CD8-positive, alpha-beta memory T cell (primary cell): Measurements from ENCODE around the gene STRA8. TPM values are rescaled to one million over a fixed set of nuclear protein-coding genes. Genes with fewer than 3 reads are reported as not detected.

Source experiments
- CTCF ChIA-PET: fragments of 350-600 bp; sonication (Branson Sonifier 250); formaldehyde crosslinking; loops from one replicate; lab custom pipeline; 2021; ENCODE audit warnings: antibody characterized with exemption; lab: Charles Lee
- POLR2A ChIA-PET: fragments of 350-600 bp; sonication (Branson Sonifier 250); formaldehyde crosslinking; loops from one replicate; lab custom pipeline; 2021; ENCODE audit warnings: antibody characterized with exemption; lab: Charles Lee
- DNase-seq, 5 donors: peaks; one replicate each; pipeline versions ENCODE4 v3.0.0 to v3.0.0-alpha.2; 2020 to 2022; ENCODE audit warnings: mixed read lengths in 1 of 5
- H3K27ac ChIP-seq: one replicate; pipeline ENCODE4 v1.7.0; 2013; ENCODE audit warnings: low read depth, mild to moderate bottlenecking, low read length, moderate library complexity
- H3K27me3 ChIP-seq: 2 replicates; pipeline ENCODE4 v1.7.0; 2013; ENCODE audit warnings: low read length, mild to moderate bottlenecking; ENCODE audit not compliant: insufficient read depth, poor library complexity, severe bottlenecking
- H3K36me3 ChIP-seq: 2 replicates; pipeline ENCODE4 v1.7.0; 2013; ENCODE audit warnings: mild to moderate bottlenecking, low read length, moderate library complexity; ENCODE audit not compliant: insufficient read depth
- H3K4me1 ChIP-seq: 2 replicates; pipeline ENCODE4 v1.7.0; 2013; ENCODE audit warnings: mild to moderate bottlenecking, low read length, moderate library complexity; ENCODE audit not compliant: insufficient read depth
- H3K4me3 ChIP-seq: 2 replicates; pipeline ENCODE4 v1.7.0; 2013; ENCODE audit warnings: mild to moderate bottlenecking, low read length
- H3K9me3 ChIP-seq: 2 replicates; pipeline ENCODE4 v1.7.0; 2013; ENCODE audit warnings: mild to moderate bottlenecking, low read length
- H3K27ac Mint-ChIP-seq, 8 donors: one replicate each; pipeline ENCODE4 v1.8.0; 2020 to 2021; ENCODE audit warnings: mixed read lengths in 8 of 8, mild to moderate bottlenecking in 6 of 8, inconsistent platforms in 3 of 8, moderate library complexity in 3 of 8
- H3K27me3 Mint-ChIP-seq, 2 donors: one replicate each; pipeline ENCODE4 v1.8.0; 2020 to 2021; ENCODE audit warnings: mixed read lengths in 2 of 2, mild to moderate bottlenecking in 1 of 2, moderate library complexity in 1 of 2
- H3K36me3 Mint-ChIP-seq, 3 donors: one replicate each; pipeline ENCODE4 v1.8.0; 2020 to 2021; ENCODE audit warnings: mixed read lengths in 3 of 3, inconsistent platforms in 1 of 3, mild to moderate bottlenecking in 1 of 3
- H3K4me1 Mint-ChIP-seq, 3 donors: one replicate each; pipeline ENCODE4 v1.8.0; 2020 to 2021; ENCODE audit warnings: mixed read lengths in 3 of 3, inconsistent platforms in 1 of 3, mild to moderate bottlenecking in 1 of 3
- H3K4me3 Mint-ChIP-seq, 7 donors: one replicate each; pipeline ENCODE4 v1.8.0; 2020 to 2021; ENCODE audit warnings: mixed read lengths in 7 of 7, mild to moderate bottlenecking in 6 of 7, moderate library complexity in 4 of 7, inconsistent platforms in 2 of 7
- H3K9me3 Mint-ChIP-seq, 5 donors: one replicate each; pipeline ENCODE4 v1.8.0; 2020 to 2022; ENCODE audit warnings: mixed read lengths in 5 of 5, mild to moderate bottlenecking in 3 of 5, moderate library complexity in 2 of 5, inconsistent platforms in 1 of 5
- polyA plus RNA-seq: library from polyadenylated mRNA; unstranded; fragments of 300-500 nt; fragmentation: Illumina TruSeq; gene quantifications from one replicate; pipeline ENCODE4 v1.2.3, GENCODE V29; 2021
- total RNA-seq, 2 experiments: library from RNA; stranded (reverse); gene quantifications; one replicate each; pipeline ENCODE4 v1.2.3, GENCODE V29; 2021

Gene STRA8
- total and polyA plus RNA-seq, 3 experiments from 2014 or later: not detected

DNA sequence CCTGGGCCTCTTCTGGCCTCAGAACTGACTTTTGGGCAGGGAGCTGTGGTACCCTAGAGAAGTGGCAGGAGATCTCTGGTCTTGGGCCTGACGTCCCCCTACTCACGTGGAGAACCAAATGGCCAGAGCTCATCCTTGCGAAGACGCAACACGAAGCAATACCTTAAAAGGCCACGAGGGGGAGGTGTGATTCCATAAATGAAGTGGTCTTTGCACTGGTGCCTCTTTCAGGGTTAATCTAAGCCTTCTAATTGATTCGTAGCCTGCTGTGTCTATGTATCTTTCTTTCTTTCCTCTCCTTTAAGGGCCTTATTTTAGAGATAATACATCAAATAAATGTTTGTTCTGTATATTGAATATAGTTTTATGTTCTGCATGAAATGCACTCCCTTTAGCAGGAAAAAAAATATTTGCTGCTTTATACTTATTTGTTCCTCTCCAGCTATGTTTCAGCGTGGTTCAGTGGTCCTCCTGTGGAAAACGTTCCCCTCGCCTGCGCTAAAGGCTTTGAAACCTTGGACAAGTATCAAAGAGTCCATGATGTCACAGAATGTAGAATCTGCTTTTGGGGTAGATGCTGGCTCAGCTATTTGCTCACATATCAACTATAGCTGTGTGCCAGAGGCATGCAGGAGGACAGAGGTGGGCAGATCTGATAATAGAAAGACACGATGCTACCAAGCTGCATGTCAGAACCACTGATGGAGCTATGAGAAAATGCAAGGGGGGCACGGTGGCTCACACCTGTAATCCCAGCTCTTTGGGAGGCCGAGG is 41.0 kb downstream of the STRA8 start:
- Mint-ChIP-seq H3K27ac (no peak overlapping the region), H3K27me3 (peaks cover 8 to 14% of the 10 kb centered on the region in 2 donors), H3K4me3 (no peak overlapping the region), H3K4me1 (peaks cover 0 to 2% (median 2%) of the 10 kb centered on the region in 3 donors), H3K9me3 (peaks cover 0 to 2% (median 0%) of the 10 kb centered on the region in 5 donors), H3K36me3 (no peaks in the 10 kb centered on the region)
- H3K27ac ChIP-seq: no peak overlapping the region
- no peaks in the 10 kb centered on the region for H3K4me1 ChIP-seq
- POLR2A ChIA-PET: interaction anchor here (0.6 kb wide), 1 partner anchor 281 kb away, joined by 3 read pairs; no protein-coding TSS in a partner anchor
- DNase-seq: peak; percentile 50 to 73 (median 54)
- no peaks in the 10 kb centered on the region for H3K9me3 ChIP-seq
- H3K27me3 ChIP-seq: no peaks in the 10 kb centered on the region
- CTCF ChIA-PET: interaction anchor here (0.7 to 2.6 kb wide), 12 partner anchors 8 to 574 kb away, joined by 3 to 14 read pairs (median 4); no protein-coding TSS in a partner anchor
- H3K4me3 ChIP-seq: no peak overlapping the region
- no peaks in the 10 kb centered on the region for H3K36me3 ChIP-seq

DNA sequence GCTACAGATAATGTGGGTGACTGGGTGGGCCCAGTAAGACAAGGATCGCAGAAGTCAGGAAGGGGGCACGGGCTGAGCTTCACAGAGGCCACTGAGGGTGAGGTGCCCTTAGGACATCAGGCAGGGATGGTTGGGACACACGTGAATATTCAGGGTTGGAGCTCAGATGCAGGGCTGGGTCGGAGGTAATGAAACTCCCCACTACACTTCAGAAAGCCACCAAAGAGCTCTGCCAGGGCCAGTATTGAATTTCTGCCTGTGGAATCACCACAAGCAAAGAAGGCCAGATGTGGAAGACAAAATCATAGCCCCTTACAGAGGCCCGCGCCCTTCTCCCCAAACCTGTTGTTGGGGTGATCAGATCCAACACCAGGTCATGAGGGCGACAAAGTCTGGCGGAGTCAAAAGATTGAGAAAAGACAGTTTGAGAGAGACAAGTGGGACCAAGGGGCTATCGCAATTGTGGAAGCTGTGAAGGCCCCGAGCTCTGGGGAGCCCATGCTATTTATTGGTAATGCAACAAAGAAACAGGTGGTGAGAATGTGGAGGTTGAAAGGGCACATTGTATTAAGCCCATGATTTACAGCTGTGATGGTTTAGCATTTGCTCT is 42.4 kb downstream of the STRA8 start:
- H3K9me3 ChIP-seq: no peaks in the 10 kb centered on the region
- no peak for DNase-seq
- Mint-ChIP-seq H3K27me3 (peaks cover 6 to 24% of the 10 kb centered on the region in 2 donors), H3K4me3 (no peak overlapping the region), H3K9me3 (peaks cover 0 to 2% (median 0%) of the 10 kb centered on the region in 5 donors), H3K27ac (no peak overlapping the region), H3K36me3 (no peaks in the 10 kb centered on the region), H3K4me1 (peaks cover 0 to 2% (median 2%) of the 10 kb centered on the region in 3 donors)
- no peaks in the 10 kb centered on the region for H3K36me3 ChIP-seq
- no peaks in the 10 kb centered on the region for H3K27me3 ChIP-seq
- no peak overlapping the region for H3K4me3 ChIP-seq
- POLR2A ChIA-PET: no interaction called here
- no peaks in the 10 kb centered on the region for H3K4me1 ChIP-seq
- H3K27ac ChIP-seq: no peak overlapping the region
- CTCF ChIA-PET: interaction anchor here (0.6 to 2.6 kb wide), 3 partner anchors 346 to 386 kb away, joined by 3 to 14 read pairs (median 3); partner anchors contain the start of gene STMP1

DNA sequence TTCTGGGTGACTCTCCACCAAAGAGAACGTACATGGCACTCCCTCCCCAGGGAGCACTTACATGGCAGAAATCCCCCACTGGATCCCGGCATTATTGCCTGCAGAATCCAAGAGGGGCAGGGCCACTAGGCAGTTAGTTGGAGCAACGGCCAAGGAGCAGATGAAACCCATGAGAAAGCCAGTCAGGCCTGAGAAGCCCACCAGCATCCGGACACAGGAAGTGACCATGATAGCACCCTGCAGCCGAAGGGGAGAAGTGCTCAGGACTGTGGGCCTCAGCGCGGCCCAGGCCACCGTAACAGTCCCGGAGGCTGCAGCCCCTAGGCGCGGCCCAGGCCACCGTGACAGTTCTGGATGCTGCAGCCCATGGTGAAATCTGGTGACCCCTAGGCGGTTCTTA is 43.5 kb downstream of the STRA8 start:
- Mint-ChIP-seq H3K27me3 (peaks cover 6 to 28% of the 10 kb centered on the region in 2 donors), H3K4me1 (peaks cover 11 to 12% (median 12%) of the 10 kb centered on the region in 3 donors), H3K9me3 (peaks cover 0 to 1% (median 0%) of the 10 kb centered on the region in 5 donors), H3K4me3 (no peak overlapping the region), H3K36me3 (no peaks in the 10 kb centered on the region), H3K27ac (peak overlapping the region in 2 of 8 donors; percentile 25 to 32)
- H3K27ac ChIP-seq: no peak overlapping the region
- no peaks in the 10 kb centered on the region for H3K36me3 ChIP-seq
- H3K4me3 ChIP-seq: no peak overlapping the region
- ChIA-PET CTCF (no interaction called here), POLR2A (no interaction called here)
- no peak for DNase-seq
- no peaks in the 10 kb centered on the region for H3K9me3 ChIP-seq
- H3K27me3 ChIP-seq: no peaks in the 10 kb centered on the region
- peaks cover 4% of the 10 kb centered on the region for H3K4me1 ChIP-seq

DNA sequence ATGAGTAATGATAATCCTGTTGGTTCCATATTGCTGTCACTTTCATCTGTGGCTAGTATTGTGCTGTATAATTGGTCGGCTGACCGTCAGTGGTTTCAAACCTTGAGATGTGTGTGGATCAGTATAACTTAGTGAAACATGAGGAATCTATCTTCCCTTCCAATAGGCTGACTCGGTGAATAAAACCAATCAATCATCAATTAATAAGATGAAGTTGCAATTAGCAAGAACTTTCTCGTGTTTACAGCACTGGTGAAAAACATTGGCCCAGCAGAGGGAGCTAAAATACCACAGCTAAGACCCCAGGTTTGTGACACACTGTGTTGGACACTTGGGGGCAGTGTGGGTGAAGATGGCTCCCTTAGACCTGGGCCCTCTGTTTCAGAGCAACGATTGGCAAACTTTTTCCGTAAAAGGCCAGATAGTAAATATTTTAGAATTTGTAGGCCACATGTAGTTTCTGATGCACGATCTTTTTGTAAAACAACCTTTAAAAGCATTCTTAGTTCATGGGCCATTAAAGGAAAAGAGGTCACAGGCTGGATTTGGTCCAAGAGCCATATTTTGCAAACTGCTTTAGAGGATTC is 47.8 kb downstream of the STRA8 start:
- Histone ChIP-seq H3K4me3 (no peak overlapping the region), H3K27ac (no peak overlapping the region), H3K4me1 (peaks cover 4% of the 10 kb centered on the region), H3K27me3 (no peaks in the 10 kb centered on the region), H3K9me3 (no peaks in the 10 kb centered on the region), H3K36me3 (no peaks in the 10 kb centered on the region)
- POLR2A ChIA-PET: no interaction called here
- Mint-ChIP-seq H3K27ac (peak overlapping the region in 1 of 8 donors; percentile 84), H3K4me1 (peaks cover 22% of the 10 kb centered on the region in 3 donors), H3K36me3 (no peaks in the 10 kb centered on the region), H3K9me3 (no peaks in the 10 kb centered on the region), H3K27me3 (peaks cover 2 to 25% of the 10 kb centered on the region in 2 donors), H3K4me3 (peak overlapping the region in 3 of 7 donors; percentile 2 to 29 (median 24))
- peak; percentile 55 to 81 (median 70) for DNase-seq
- CTCF ChIA-PET: interaction anchor here (0.7 to 4.2 kb wide), 11 partner anchors 9 to 364 kb away, joined by 3 to 45 read pairs (median 3); partner anchors contain the start of genes NUP205 and WDR91

DNA sequence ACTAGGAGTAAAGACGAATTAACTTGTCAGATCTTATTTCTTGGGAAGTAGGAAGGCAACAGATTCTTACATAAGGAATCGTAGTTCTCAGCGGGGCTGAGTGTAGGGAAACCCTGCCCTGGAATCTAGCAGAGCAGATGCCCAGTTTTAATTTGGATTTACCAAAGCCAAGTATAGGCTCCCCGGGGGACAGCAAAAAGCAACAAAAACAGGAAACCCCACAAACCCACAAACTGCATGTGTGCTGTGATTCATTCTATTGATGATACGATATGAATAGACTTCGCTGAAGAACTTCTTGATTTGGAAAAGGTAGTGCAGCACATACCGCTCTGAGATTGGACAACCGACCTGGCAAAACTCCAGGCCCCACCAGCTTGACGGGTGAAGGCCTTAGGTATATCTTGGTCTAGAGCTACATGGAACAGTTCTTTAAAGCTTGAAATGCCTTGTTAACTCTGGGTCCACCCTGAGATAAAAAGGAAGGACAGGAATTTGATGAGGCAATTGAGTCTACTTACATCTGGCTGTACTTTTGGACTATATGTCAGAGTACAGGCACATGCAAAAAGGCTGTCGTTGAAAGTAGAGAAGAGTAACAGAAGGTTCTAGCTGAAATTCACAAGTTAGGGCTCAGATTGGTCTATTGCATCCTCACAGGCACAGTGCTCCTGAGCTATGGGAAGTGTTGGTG is 49.1 kb downstream of the STRA8 start:
- Histone ChIP-seq H3K4me1 (peaks cover 4% of the 10 kb centered on the region), H3K27ac (no peak overlapping the region), H3K36me3 (no peaks in the 10 kb centered on the region), H3K27me3 (no peaks in the 10 kb centered on the region), H3K4me3 (no peak overlapping the region), H3K9me3 (no peaks in the 10 kb centered on the region)
- Mint-ChIP-seq H3K9me3 (no peaks in the 10 kb centered on the region), H3K4me1 (peaks cover 22% of the 10 kb centered on the region in 3 donors), H3K27me3 (peaks cover 0 to 25% of the 10 kb centered on the region in 2 donors), H3K36me3 (no peaks in the 10 kb centered on the region), H3K4me3 (peak overlapping the region in 2 of 7 donors; percentile 8 to 39), H3K27ac (peak overlapping the region in 5 of 8 donors; percentile 2 to 52 (median 9))
- CTCF ChIA-PET: interaction anchor here (0.8 to 4.2 kb wide), 4 partner anchors 8 to 363 kb away, joined by 4 to 45 read pairs (median 14); no protein-coding TSS in a partner anchor
- POLR2A ChIA-PET: no interaction called here
- peak in 1 of 5 donors; percentile 5 for DNase-seq

DNA sequence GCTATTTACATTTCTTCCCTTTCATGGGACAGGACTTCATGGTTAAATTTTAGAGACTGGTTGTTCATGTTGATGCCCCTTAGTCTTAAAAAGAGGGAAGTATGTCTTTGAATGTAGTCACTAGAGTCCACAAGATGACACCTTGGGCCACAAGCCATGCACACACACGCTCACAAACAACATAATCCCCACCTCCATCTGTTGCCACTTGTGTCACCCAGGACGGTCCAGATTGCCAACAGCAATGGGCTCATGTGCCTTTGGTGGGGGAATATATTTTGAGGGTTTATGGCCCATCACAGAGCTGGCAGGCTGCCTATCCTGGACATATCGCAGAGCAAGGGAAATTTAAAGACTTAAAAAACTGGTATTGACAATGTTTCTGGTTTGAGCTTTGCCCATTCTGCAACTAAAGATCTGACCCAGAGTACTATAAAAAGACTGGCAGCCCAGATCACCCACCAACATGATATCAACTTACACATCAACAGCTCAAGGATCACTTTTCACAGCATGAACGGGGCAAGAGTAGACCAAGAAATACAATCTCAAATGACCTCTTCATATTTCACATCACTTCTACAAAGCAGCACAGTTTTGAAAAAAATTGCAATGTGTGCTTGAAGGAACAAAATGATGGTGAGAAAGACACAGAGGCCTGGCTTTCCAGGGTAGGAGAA is 50.5 kb downstream of the STRA8 start:
- ChIA-PET CTCF (interaction anchor here (1.0 kb wide), 1 partner anchor 10 kb away, joined by 4 read pairs; no protein-coding TSS in a partner anchor), POLR2A (no interaction called here)
- H3K27ac Mint-ChIP-seq: no peak overlapping the region
- H3K36me3 ChIP-seq: no peaks in the 10 kb centered on the region
- no peaks in the 10 kb centered on the region for H3K9me3 Mint-ChIP-seq
- no peaks in the 10 kb centered on the region for H3K27me3 ChIP-seq
- no peak overlapping the region for H3K27ac ChIP-seq
- H3K4me1 Mint-ChIP-seq: peaks cover 22% of the 10 kb centered on the region in 3 donors
- peaks cover 4% of the 10 kb centered on the region for H3K4me1 ChIP-seq
- H3K27me3 Mint-ChIP-seq: peaks cover 0 to 16% of the 10 kb centered on the region in 2 donors
- H3K4me3 Mint-ChIP-seq: no peak overlapping the region
- no peak overlapping the region for H3K4me3 ChIP-seq
- no peaks in the 10 kb centered on the region for H3K9me3 ChIP-seq
- DNase-seq: no peak
- no peaks in the 10 kb centered on the region for H3K36me3 Mint-ChIP-seq
